Articular chondrocyte of knee joint (primary cell): Measurements from ENCODE around the gene FAM118A. TPM values are rescaled to one million over a fixed set of nuclear protein-coding genes. Genes with fewer than 3 reads are reported as not detected.

Experiments used
- total RNA-seq: library from RNA; depleted of rRNA; stranded (reverse); fragments of >200 nt; gene quantifications from 2 replicates; pipeline ENCODE4 v1.2.3, GENCODE V29; 2012

The FAM118A gene
- total RNA-seq = 21.0 and 30.4 TPM in 2 replicates

DNA sequence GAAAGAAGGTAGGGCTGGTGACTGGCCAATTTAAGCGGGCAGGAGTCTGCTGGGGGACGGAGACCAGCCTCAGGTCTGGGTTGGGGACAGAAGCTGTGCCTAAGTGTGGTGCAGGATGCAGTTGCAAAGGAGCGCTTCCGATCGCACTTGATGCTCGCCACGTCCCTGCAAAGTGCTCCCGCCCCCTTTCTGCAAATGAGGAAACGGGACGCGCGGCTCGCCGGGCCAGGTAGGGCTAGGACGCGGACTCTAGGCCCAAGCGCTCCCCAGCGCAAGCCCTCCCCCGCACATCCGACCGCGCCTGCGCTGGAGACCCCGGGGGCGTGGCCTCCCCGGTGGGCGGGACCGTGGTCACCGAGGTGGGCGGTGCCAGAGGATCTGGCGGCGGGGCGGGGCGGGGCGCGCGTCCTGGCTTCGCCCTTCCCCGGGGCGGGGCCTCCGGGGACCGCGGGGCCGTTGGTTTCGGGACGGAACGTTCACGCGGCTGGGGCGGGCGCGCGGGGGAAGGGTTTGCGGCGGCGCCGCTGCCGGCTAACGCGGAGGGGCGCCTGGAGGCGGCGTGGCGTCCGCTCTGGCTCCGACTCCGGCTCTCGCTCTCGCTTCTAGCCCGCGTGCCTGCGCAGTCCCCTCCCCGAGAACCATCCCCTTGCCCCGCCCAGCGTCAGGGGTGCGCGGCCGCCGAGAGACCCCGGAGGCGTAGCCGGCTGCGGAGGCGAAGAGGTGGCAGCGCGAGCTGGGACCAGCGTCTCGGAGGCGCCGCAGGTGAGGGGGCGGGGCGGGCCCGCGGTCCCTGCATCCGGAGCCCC is at the start of gene FAM118A:
Gene FAM118A (plus strand): TSS at position 513 of the 806 bp plus-strand sequence. CDS start 12,446 bp downstream, outside the sequence.

DNA sequence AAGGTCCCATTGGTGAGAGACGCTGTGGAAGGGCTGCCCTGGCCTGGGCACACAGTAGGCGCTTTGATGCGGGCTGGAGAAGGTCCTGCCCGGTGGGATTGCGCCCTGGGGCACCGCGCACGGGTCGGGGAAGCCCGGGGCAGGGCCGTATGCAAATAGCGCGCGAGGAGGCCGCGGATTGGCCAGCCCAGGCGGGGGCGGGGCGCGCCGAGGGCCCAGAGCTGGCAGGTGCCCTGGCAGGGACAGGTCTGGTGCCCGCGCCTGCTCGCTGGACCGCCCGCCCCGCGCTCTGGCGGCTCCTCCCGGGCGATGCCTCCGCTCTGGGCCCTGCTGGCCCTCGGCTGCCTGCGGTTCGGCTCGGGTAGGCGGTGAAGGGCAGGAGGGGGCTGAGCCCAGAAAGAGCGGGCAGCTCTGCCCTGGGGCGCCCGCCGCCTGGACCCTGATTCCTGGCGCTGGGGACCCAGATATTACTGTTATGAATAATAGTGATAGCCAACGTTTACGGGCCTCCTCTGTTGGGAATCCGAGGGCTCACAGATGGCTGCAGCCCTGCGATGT is 24.9 kb upstream of the FAM118A start, which contains the start of gene UPK3A:
Gene UPK3A (plus strand): TSS at position 245 of the 558 bp plus-strand sequence. CDS start 65 bp downstream, at position 310.

Other genes with a start within 250 kb of the FAM118A start
- gene NUP50, start 146.0 kb upstream of the FAM118A start, total RNA-seq = 49.5 and 56.5 TPM in 2 replicates
- 40.4 and 40.9 TPM in 2 replicates for gene KIAA0930, start 69.0 kb upstream of the FAM118A start, total RNA-seq
- gene UPK3A, start 25.0 kb upstream of the FAM118A start, total RNA-seq = not detected in 2 replicates
- gene SMC1B, start 103.7 kb downstream of the FAM118A start, total RNA-seq = under 0.01 TPM in 1 of 2 replicates, not detected in the other
- gene RIBC2, start 103.8 kb downstream of the FAM118A start, total RNA-seq = 0.76 and 0.91 TPM in 2 replicates
- 99.8 and 101 TPM in 2 replicates for gene FBLN1, start 192.9 kb downstream of the FAM118A start, total RNA-seq